BJ (cell line): ENCODE data around the gene ENPP7. TPM values are rescaled to one million over a fixed set of nuclear protein-coding genes. Genes with fewer than 3 reads are reported as not detected.

Source experiments
- CTCF ChIA-PET: fragments of 350-600 bp; formaldehyde crosslinking; extraction: SDS; loops from one replicate; lab custom pipeline; 2021; ENCODE audit warnings: antibody characterized with exemption, inconsistent platforms; lab: Yijun Ruan, JAX
- POLR2A ChIA-PET: fragments of 300-600 bp; sonication (Branson Sonifier 250); formaldehyde crosslinking; extraction: SDS; loops from one replicate; lab custom pipeline; 2021; ENCODE audit warnings: antibody characterized with exemption; lab: Charles Lee
- DNase-seq: peaks from one replicate; pipeline ENCODE4 v3.0.0-alpha.2; 2011; ENCODE audit warnings: low read depth
- H3K27me3 ChIP-seq: 2 replicates; pipeline ENCODE4 v1.6.0; 2011; ENCODE audit warnings: low read length; ENCODE audit not compliant: control insufficient read depth, insufficient read depth
- H3K36me3 ChIP-seq: 2 replicates; pipeline ENCODE4 v1.5.1; 2011; ENCODE audit warnings: low read length; ENCODE audit not compliant: control insufficient read depth, insufficient read depth
- H3K4me3 ChIP-seq: 2 replicates; pipeline ENCODE4 v1.5.1; 2011; ENCODE audit warnings: low read depth, mild to moderate bottlenecking, control low read depth, low read length
- polyA plus RNA-seq: library from polyadenylated mRNA; depleted of rRNA; stranded (reverse); fragments of >200 nt; gene quantifications from 2 replicates; pipeline ENCODE4 v1.2.3, GENCODE V29; 2011
- TF ChIP-seq, protein P1 (sequence below): IDR thresholded peaks from 2 replicates; pipeline ENCODE4 v1.5.1; 2011; ENCODE audit warnings: low read depth, mild to moderate bottlenecking, control low read depth, inconsistent platforms, low read length, moderate library complexity; ENCODE audit not compliant: insufficient read depth

ENPP7 gene
- polyA plus RNA-seq, 1 experiment: not detected

- TF ChIP-seq, protein P1, sequence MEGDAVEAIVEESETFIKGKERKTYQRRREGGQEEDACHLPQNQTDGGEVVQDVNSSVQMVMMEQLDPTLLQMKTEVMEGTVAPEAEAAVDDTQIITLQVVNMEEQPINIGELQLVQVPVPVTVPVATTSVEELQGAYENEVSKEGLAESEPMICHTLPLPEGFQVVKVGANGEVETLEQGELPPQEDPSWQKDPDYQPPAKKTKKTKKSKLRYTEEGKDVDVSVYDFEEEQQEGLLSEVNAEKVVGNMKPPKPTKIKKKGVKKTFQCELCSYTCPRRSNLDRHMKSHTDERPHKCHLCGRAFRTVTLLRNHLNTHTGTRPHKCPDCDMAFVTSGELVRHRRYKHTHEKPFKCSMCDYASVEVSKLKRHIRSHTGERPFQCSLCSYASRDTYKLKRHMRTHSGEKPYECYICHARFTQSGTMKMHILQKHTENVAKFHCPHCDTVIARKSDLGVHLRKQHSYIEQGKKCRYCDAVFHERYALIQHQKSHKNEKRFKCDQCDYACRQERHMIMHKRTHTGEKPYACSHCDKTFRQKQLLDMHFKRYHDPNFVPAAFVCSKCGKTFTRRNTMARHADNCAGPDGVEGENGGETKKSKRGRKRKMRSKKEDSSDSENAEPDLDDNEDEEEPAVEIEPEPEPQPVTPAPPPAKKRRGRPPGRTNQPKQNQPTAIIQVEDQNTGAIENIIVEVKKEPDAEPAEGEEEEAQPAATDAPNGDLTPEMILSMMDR: no peak
- POLR2A ChIA-PET: interaction anchor here (0.6 kb wide), 1 partner anchor 39 kb away, joined by 5 read pairs; no protein-coding TSS in a partner anchor
- DNase-seq: peak; percentile 43
- peak overlapping the region; percentile 14 for H3K4me3 ChIP-seq
- CTCF ChIA-PET: interaction anchor here (0.8 to 2.6 kb wide), 6 partner anchors 12 to 672 kb away, joined by 3 to 14 read pairs (median 4); no protein-coding TSS in a partner anchor
- H3K27me3 ChIP-seq: no peaks in the 10 kb centered on the region
- H3K36me3 ChIP-seq: no peaks in the 10 kb centered on the region
These were observed 2.4 kb upstream of the ENPP7 start for GRCh38 chr17:79728169-79728907.

GRCh38 chr17:79728908-79729471, 1.8 kb upstream of the ENPP7 start:
- ChIA-PET POLR2A (interaction anchor here (0.6 kb wide), 1 partner anchor 40 kb away, joined by 5 read pairs; no protein-coding TSS in a partner anchor), CTCF (interaction anchor here (0.8 to 2.6 kb wide), 2 partner anchors 12 to 672 kb away, joined by 3 to 14 read pairs; no protein-coding TSS in a partner anchor)
- TF ChIP-seq, protein P1: no peak
- H3K4me3 ChIP-seq: no peak overlapping the region
- no peaks in the 10 kb centered on the region for H3K36me3 ChIP-seq
- DNase-seq: no peak
- no peaks in the 10 kb centered on the region for H3K27me3 ChIP-seq

DNA sequence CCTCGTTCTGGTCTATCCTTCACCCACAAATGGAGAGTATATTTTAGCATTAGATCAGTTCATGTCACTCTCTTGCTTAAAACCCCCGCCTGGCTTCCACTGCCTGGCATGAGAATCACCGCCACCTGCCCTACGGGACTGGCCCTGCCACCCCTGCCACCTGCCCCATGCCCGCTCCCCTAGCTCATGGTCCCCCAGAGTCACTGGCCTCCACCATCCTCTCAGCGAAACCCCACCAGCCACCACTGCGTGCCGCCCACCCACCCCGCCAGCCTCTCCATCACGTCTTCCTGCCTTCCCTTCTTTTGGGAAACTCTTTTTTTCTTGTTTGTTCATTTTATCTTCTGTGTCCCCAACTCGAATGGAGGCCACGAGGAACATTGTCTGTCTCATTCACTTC, 982 bp upstream of the ENPP7 start:
- Histone ChIP-seq H3K4me3 (no peak overlapping the region), H3K36me3 (no peaks in the 10 kb centered on the region), H3K27me3 (no peaks in the 10 kb centered on the region)
- no peak for DNase-seq
- TF ChIP-seq, protein P1: no peak
- POLR2A ChIA-PET: no interaction called here
- CTCF ChIA-PET: no interaction called here

- H3K36me3 ChIP-seq: no peaks in the 10 kb centered on the region
- ChIA-PET CTCF (no interaction called here), POLR2A (no interaction called here)
- no peak for DNase-seq
- H3K27me3 ChIP-seq: no peaks in the 10 kb centered on the region
- TF ChIP-seq, protein P1: no peak
- no peak overlapping the region for H3K4me3 ChIP-seq
These were observed 340 bp upstream of the ENPP7 start for GRCh38 chr17:79730437-79730768.

DNA sequence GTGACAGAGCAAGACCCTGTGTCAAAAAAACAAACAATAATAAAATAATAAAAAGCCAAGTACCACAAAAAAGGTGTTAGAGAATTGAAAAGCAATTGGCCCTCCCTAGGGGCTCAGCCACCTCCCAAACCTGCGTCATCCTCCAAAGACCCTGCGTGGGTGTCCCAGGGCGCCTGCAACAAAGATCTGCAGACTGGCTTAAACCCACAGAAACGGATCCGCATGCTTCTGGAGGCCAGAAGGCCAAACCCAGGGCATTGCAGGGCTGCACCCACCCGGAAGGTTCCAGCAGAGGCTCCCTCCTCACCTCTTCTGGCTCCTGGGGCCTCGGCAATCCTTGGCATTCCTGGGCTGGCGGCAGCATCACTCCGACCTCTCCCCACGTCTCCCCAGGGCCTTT, 1.5 kb downstream of the ENPP7 start:
- no peaks in the 10 kb centered on the region for H3K36me3 ChIP-seq
- CTCF ChIA-PET: interaction anchor here (1.3 to 3.2 kb wide), 2 partner anchors 9 to 47 kb away, joined by 3 to 19 read pairs; no protein-coding TSS in a partner anchor
- TF ChIP-seq, protein P1: no peak
- H3K4me3 ChIP-seq: no peak overlapping the region
- POLR2A ChIA-PET: no interaction called here
- no peak for DNase-seq
- no peaks in the 10 kb centered on the region for H3K27me3 ChIP-seq
